WI38 (cell line): ENCODE results near the gene CRYM.
"Not testable (repeated sequence)": the region's sequence is repeated elsewhere in the genome, so short reads cannot be mapped to it uniquely, and the experiment has no call there.

Experiments used
- H3K4me3 ChIP-seq: 2 replicates; pipeline ENCODE4 v1.5.1; 2011; ENCODE audit warnings: low read depth, mild to moderate bottlenecking, control low read depth, low read length
- CTCF ChIP-seq: IDR thresholded peaks from 2 replicates; pipeline ENCODE4 v1.5.1; 2012; ENCODE audit warnings: low read depth, mild to moderate bottlenecking, control low read depth, low read length

CRYM gene

GRCh38 chr16:21277927-21278706, at the start of gene CRYM:
Gene CRYM (minus strand): TSS chr16:21278290. CDS start chr16:21278251, 39 bp downstream.
- H3K4me3 ChIP-seq, result peak within 1 kb of the TSS; percentile 49
- peak; percentile 85 for TF ChIP-seq CTCF

- no peak overlapping the region for H3K4me3 ChIP-seq
- no peak for TF ChIP-seq CTCF
These were observed 49.0 kb upstream of the CRYM start for GRCh38 chr16:21327046-21327445.

- no peak overlapping the region for H3K4me3 ChIP-seq
- TF ChIP-seq CTCF, result no peak
These were observed 48.4 kb upstream of the CRYM start for GRCh38 chr16:21326459-21326858.

- H3K4me3 ChIP-seq, result no peak overlapping the region
- TF ChIP-seq CTCF, result no peak
These were observed 46.2 kb upstream of the CRYM start for GRCh38 chr16:21324267-21324666.

- H3K4me3 ChIP-seq, result not testable (repeated sequence)
These were observed 44.2 kb upstream of the CRYM start for GRCh38 chr16:21322251-21322650.

- no peak for TF ChIP-seq CTCF
These were observed 43.6 kb upstream of the CRYM start for GRCh38 chr16:21321736-21322135.

GRCh38 chr16:21314339-21314738, 36.2 kb upstream of the CRYM start:
- no peak for TF ChIP-seq CTCF
- no peak overlapping the region for H3K4me3 ChIP-seq

More at GRCh38 chr16:21321736-21322135, 43.6 kb upstream of the CRYM start:
- no peak overlapping the region for H3K4me3 ChIP-seq

- H3K4me3 ChIP-seq, result not testable (repeated sequence)
These were observed 34.8 kb upstream of the CRYM start for GRCh38 chr16:21312863-21313372.

GRCh38 chr16:21312046-21312445, 34.0 kb upstream of the CRYM start:
- not testable (repeated sequence) for H3K4me3 ChIP-seq

GRCh38 chr16:21306712-21307111, 28.6 kb upstream of the CRYM start:
- not testable (repeated sequence) for H3K4me3 ChIP-seq
